ENCODE measurements around the gene DHX40.

DNA sequence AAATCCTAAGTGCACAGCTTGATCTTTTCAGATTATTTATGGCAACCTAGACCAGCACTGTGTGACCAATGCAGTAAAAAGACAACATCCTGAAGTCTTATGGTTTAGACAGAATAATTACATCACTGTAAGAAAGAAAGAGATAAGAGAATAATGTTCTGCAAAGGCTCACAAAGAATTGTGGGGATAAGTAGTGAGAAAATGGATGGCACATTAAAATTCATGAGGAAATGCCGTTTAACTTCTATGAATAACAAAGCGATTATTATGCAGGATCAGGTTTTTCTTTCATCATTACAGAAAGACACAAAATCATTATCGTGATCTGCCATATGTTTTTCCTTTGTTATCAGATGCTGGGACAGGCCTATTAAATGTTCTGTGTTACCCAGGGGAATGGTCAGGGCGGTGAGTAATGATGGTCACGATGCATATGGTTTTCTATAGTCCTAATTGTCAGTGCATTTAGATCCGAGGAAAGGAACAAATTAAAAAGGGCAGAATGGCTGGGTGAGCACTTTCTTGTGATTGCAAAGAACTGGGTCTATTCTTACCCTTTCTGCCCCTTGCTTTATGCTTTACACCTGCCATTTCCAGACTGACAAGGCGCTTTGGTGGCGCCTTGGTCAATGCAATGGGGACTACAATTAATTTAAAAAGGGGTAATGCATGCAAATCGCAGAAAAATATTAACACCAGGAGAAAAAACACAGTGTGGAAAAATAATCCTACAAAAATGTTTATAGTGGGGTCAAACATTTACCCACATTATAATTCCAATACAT lies 18.1 kb upstream of the DHX40 start:
- TF ChIP-seq, protein P1, sequence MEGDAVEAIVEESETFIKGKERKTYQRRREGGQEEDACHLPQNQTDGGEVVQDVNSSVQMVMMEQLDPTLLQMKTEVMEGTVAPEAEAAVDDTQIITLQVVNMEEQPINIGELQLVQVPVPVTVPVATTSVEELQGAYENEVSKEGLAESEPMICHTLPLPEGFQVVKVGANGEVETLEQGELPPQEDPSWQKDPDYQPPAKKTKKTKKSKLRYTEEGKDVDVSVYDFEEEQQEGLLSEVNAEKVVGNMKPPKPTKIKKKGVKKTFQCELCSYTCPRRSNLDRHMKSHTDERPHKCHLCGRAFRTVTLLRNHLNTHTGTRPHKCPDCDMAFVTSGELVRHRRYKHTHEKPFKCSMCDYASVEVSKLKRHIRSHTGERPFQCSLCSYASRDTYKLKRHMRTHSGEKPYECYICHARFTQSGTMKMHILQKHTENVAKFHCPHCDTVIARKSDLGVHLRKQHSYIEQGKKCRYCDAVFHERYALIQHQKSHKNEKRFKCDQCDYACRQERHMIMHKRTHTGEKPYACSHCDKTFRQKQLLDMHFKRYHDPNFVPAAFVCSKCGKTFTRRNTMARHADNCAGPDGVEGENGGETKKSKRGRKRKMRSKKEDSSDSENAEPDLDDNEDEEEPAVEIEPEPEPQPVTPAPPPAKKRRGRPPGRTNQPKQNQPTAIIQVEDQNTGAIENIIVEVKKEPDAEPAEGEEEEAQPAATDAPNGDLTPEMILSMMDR (IDR thresholded peaks at IDR 0.05): no peak
- TF ChIP-seq POLR2AphosphoS5 (IDR thresholded peaks at IDR 0.05) (no peak), POLR2A (IDR thresholded peaks at IDR 0.05) (no peak)
